ENCODE data around the gene LEPR.

DNA sequence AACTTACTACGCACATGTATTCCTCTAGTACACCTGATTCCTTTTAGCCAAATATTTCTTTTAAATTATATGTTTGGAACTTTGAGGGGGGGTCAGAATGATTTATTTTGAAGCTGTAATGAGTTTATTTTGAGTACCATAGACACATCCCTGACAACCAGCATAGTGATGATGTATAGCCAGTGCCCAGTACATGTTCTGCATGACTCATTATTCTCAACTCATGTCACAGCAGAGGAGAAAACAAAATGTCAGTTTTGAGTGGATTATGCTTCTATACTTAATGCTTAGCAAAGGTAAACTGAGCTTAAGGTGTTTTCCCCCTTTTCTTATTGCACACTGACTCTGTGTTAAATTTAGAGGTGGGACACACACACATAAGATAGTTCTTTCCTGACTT, 22.4 kb upstream of the LEPR start:
- TF ChIP-seq, protein P1, sequence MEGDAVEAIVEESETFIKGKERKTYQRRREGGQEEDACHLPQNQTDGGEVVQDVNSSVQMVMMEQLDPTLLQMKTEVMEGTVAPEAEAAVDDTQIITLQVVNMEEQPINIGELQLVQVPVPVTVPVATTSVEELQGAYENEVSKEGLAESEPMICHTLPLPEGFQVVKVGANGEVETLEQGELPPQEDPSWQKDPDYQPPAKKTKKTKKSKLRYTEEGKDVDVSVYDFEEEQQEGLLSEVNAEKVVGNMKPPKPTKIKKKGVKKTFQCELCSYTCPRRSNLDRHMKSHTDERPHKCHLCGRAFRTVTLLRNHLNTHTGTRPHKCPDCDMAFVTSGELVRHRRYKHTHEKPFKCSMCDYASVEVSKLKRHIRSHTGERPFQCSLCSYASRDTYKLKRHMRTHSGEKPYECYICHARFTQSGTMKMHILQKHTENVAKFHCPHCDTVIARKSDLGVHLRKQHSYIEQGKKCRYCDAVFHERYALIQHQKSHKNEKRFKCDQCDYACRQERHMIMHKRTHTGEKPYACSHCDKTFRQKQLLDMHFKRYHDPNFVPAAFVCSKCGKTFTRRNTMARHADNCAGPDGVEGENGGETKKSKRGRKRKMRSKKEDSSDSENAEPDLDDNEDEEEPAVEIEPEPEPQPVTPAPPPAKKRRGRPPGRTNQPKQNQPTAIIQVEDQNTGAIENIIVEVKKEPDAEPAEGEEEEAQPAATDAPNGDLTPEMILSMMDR (IDR thresholded peaks at IDR 0.05) = no peak
- TF ChIP-seq TCF7L2 (IDR thresholded peaks at IDR 0.05; ENCODE audit: low read depth, low read length) (no peak), POLR2AphosphoS5 (IDR thresholded peaks at IDR 0.05; ENCODE audit: low read depth, low read length) (no peak)
